ENCODE results near the gene IGFL1.
"Not testable (repeated sequence)": the region's sequence is repeated elsewhere in the genome, so short reads cannot be mapped to it uniquely, and the experiment has no call there.

The IGFL1 gene

GRCh38 chr19:46202872-46203860 is 26.4 kb upstream of the IGFL1 start:
- FAIRE-seq, result no peak

GRCh38 chr19:46204008-46204407 is 25.5 kb upstream of the IGFL1 start:
- FAIRE-seq, result no peak

- FAIRE-seq, result no peak
These were observed 24.2 kb upstream of the IGFL1 start for GRCh38 chr19:46205183-46205984.

- FAIRE-seq, result no peak
These were observed 23.4 kb upstream of the IGFL1 start for GRCh38 chr19:46206176-46206575.

GRCh38 chr19:46206682-46207081 is 22.9 kb upstream of the IGFL1 start:
- FAIRE-seq, result no peak

- FAIRE-seq, result not testable (repeated sequence)
These were observed 21.7 kb upstream of the IGFL1 start for GRCh38 chr19:46207858-46208257.

GRCh38 chr19:46209051-46209450 is 20.5 kb upstream of the IGFL1 start:
- no peak for FAIRE-seq

GRCh38 chr19:46209472-46209871 is 20.1 kb upstream of the IGFL1 start:
- FAIRE-seq, result no peak

GRCh38 chr19:46210669-46211068 is 18.9 kb upstream of the IGFL1 start:
- FAIRE-seq, result no peak

- FAIRE-seq, result no peak
These were observed 18.2 kb upstream of the IGFL1 start for GRCh38 chr19:46211201-46211881.

- FAIRE-seq, result not testable (repeated sequence)
These were observed 16.9 kb upstream of the IGFL1 start for GRCh38 chr19:46212592-46212991.

- FAIRE-seq, result no peak
These were observed 16.4 kb upstream of the IGFL1 start for GRCh38 chr19:46213156-46213555.

- FAIRE-seq, result no peak
These were observed 15.7 kb upstream of the IGFL1 start for GRCh38 chr19:46213806-46214205.

- no peak for FAIRE-seq
These were observed 12.9 kb upstream of the IGFL1 start for GRCh38 chr19:46216612-46217011.

- FAIRE-seq, result no peak
These were observed 12.1 kb upstream of the IGFL1 start for GRCh38 chr19:46217476-46217875.

GRCh38 chr19:46218160-46218559 is 11.4 kb upstream of the IGFL1 start:
- no peak for FAIRE-seq

GRCh38 chr19:46220038-46220615 is 9.4 kb upstream of the IGFL1 start:
- FAIRE-seq, result no peak

- no peak for FAIRE-seq
These were observed 8.4 kb upstream of the IGFL1 start for GRCh38 chr19:46221152-46221551.

- FAIRE-seq, result no peak
These were observed 7.4 kb upstream of the IGFL1 start for GRCh38 chr19:46221981-46222610.

GRCh38 chr19:46223787-46224186 is 5.8 kb upstream of the IGFL1 start:
- FAIRE-seq, result not testable (repeated sequence)

- FAIRE-seq, result no peak
These were observed 4.8 kb upstream of the IGFL1 start for GRCh38 chr19:46224773-46225172.

- FAIRE-seq, result no peak
These were observed 4.0 kb upstream of the IGFL1 start for GRCh38 chr19:46225558-46226004.
